NCI-H1048 (cell line): Measurements from ENCODE around the gene ACAP3.
"Not testable (repeated sequence)": the region's sequence is repeated elsewhere in the genome, so short reads cannot be mapped to it uniquely, and the experiment has no call there.

Experiments
- DNase-seq: peaks from one replicate; lab custom pipeline; 2025; lab: John Stamatoyannopoulos, UW

ACAP3 gene

DNA sequence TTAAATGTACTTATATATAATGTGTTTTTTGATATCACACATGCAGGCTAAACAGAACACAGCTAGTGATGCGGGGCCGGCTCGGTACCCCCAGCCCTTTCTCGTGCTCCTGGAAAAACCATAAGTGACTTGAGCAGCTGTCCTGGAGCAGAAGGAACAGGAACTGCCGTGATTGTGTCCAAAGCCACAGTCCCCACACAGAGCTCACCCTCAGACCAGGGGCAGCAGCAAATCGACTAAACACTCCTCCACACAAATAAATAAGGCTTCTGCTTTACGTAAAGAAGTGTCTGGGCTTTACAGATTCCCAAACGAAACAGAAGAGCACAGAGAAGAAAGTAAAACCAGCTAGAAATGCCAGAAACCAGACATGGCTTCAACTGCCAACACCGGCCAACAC is 43.7 kb downstream of the ACAP3 start:
- DNase-seq = no peak

DNA sequence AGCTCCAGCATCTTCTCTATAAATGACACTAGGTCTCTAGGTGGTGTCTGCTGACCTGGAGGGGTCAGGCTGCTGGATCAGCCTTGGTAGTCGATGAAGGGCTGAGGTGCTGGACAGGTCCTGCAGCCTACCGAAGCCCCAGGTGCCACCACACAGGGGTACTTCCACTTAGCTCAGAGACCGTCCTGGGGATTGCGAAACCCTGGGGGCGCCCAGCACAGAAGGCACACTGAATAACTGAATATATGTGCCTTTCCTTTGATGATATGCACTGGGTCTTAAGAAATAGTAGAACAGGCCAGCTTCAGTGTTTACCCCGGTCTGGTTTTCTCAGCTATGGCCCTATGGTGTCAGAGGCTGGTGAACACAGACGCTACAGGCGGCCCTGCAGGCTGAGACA is 45.0 kb downstream of the ACAP3 start:
- no peak for DNase-seq

DNA sequence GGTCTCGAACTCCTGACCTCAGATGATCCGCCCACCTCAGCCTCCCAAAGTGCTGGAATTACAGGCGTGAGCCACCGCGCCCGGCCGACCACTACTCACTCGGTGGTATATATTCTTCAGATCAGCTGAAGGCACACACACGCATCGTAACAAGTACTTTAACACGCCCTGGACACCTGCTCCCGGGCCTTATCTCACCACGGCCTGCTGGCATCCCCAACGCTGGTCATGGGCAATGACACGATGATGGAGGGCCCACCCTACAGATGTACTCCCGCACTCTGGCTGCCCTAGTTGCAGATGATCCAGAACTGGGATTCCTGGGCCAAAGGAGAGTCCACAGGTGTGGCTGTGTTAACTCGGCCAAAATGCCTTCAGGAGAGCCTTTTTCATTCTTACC is 45.7 kb downstream of the ACAP3 start:
- no peak for DNase-seq

DNA sequence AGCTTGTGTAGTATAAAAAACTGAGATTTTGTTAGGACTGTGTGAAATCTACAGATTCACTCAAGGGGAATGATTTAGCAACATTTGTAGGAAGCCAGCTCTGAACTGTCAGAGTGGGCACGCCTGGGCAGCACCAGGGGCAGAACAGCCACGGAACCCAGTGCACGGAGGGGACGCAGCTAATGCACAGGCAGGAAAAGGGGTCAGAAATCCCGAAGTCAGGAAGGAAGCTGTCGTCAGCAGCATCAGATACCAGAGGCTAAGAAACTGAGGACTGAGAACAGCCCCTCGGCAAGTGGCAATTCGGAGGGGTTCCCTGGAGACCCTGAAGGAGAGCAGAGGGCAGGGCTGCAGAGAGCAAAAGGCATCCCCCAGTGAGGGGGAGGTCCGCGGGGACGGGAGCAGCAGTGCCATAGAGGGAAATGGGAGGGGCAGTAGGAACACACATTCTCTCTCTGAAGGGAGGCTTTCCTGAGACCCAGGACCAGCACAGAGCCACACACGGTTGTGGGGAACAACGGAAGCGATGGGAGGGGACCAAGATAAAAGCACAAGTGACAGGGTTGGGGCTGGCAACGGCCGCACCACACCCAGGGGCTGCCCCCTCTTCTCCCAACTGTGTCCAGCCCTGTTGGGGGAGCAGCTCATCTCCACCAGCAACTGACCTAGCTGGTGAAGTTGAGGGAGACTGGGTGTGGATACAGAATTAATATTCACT is 46.7 kb downstream of the ACAP3 start:
- DNase-seq = no peak

DNA sequence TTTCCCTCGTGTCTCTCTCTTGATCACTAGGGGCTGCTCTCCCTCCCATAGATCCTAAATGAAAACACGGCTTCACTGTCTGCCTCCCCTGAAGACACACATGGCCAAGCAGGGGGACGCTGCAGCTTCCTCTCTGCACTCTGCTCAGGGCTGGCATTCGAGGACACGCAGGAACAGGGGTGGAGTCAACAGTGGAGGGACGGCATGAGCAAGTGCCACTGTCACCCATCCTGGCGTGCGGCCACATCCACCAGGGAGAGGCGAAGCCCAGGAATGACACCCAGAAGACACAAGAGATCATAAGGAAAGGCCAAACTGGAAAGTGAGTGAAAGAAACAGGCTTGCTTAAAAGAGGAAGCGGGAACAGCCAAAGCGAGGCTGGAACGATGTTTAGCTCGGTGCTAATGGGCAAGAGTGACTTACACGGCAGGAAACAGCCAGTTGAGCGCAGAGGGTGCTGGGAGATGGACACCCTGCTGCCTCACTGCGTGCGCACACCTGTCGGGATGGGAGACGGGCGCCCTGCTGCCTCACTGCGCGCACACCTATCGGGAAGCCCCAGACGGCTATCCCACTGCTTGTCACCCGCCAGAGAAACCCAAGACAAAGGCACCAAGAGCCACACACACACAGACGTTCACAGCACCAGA is 47.7 kb downstream of the ACAP3 start:
- DNase-seq = no peak

DNA sequence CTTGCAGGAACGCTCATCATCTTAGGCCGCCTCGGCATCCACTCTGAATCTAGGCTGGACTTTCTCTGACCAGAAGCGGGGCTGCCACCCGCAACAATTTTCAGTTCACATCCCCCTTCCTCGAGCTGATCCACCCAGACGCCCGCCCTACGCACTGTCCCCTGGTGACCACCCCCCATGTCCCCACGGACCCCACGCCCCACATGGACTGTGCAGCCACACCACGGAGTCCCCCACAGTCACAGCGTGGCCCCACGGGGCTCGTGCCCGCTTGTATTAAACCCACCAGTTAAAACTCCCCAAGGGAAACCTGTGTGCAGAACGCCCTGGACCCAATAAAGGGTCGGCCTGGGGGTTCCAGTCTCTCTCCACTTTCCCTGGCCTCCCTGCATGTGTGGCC is 48.2 kb downstream of the ACAP3 start:
- DNase-seq = no peak

DNA sequence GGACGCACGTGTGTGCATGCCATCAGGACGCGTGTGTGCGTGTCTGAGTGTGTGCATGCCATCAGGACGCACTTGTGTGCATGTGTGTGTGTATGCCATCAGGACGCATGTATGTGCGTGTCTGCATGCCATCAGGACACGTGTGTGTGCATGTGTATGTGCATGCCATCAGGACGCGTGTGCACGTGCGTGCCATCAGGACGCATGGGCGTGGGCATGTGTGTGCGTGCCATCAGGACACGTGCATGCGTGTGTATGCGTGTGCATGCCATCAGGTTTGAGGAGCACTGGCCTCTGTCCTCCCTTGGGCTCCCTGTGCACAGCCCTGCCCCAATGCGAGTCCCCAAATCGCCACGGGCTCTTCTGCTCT is 48.6 kb downstream of the ACAP3 start:
- DNase-seq = no peak

DNA sequence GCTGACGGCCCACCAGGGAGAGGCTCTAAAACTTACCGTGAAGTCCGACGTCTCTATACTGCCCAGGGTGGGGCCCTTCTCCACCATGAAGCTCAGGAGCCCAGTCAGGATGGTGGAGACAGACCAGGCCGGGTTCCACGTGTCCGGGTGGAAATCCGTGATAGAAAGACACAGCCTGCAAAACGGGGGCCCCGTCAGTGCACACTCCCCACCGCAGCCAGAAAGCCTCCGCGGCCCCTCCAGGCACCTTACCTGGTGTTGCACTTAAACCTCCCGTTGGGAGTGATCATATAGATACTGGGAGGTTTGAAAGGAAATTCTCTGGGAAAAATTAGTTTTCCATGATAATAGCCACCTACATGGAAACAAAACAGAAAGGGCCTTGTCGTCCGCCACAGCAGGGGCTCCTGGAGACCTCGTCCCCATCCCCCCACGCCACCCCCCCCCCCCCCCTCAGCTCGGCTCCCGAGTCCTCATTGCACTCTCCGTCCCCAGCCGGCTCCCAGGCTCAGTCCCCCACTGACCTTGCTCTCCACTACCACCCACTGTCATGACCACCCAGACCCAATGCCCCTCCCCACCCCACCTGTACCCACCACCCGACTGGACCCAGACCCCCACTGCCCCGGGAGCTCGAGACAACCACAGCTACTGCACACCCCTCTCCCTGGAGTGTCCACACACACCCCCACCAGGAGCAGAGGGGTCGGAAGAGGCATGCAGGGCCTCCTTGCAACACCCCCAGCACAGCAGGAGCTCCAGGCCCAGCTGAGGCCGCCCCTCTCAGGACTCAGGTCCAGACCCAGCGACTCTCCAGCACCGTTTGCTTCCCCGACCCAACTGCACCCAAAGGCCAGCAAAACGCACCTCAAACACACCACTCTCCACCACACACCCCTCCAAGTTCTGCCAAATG is 50.5 kb downstream of the ACAP3 start:
- no peak for DNase-seq

DNA sequence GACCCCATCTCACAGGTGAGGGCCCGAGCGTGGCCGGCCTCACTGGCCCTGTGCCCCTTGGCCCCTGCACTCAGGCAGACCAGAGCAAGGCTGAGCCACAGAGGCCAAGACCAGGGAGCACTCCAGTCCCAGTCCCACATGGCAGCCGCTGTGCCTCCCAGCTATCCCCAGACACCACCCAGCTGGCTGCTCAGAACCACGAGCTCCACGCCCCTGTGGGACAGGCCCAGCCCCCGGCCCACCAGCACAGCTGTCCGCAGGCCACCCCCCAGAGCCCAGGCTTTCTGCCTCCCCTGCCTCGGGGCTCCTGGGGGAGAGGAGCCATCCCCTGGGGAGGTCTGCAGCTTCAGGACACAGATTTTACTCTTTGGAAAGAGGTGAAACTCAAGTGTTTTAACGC is 52.1 kb downstream of the ACAP3 start:
- no peak for DNase-seq

DNA sequence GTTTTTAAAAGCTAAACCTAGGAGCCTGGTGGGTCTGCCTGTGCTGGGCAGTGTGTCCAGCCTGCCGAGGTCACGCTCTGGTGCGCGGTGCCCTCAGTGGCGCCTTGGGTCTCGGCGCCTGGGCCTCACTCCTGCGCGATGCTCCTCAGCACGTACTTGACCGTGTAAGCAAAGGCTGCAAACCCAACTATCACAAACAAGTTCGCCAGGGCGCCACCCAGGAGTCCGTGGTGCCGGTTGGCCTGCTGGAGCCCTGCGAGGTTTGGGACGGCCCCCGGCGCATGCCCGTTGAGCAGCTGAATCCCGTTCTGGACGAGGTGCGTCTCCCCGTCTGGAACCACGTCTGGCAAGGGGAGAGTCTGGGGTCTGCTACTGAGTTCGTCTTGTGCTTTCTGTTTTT is 52.7 kb downstream of the ACAP3 start:
- no peak for DNase-seq

DNA sequence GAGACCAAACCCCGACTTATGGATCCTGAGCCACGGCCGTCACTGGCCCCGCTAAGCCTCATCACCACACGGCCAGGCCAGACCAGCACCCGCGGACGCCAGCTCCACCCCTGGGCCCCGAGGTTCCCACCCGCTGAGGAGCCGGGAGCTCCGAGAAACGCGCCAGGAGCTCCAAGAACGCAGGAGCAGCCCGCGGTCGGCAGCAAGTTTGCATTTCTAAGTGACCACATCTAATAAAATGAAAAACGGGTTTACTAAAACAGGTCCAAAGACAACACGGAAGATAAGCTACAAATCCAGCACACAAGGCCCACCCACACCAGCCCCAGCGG is 53.1 kb downstream of the ACAP3 start:
- no peak for DNase-seq

DNA sequence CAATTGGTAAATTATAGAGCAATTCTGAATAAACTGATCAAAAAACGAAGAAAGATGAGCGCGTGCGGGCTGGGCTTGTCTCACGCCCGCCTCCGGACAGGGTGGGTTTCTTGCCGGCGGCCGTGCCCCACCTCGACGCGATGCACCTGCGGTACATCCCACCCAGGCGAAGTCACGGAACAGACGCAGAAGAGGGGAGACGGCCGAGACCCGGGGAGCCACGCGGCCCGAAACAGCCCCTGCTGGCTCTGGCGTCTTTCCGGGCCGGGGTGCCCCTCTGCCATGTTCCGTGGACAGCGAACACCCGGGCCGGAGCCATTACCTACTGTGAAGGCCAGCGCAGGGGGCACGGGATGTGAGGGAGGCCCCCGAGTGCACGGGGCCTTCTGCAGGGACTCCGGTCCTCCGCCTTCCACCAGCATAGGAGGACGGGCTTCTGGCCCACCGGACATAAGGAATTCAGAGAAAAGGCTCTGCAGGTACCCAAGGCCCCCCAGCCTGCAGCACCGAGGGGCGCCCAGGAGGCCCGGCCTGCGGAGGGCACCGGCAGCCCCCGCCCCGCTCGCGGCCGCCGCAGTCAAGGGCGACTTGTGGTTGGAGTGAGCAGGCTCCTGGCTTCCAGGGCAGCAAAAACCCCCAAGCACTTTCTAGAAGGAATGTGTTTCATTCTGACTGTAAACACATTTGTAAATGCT is 53.6 kb downstream of the ACAP3 start:
- DNase-seq = no peak

DNA sequence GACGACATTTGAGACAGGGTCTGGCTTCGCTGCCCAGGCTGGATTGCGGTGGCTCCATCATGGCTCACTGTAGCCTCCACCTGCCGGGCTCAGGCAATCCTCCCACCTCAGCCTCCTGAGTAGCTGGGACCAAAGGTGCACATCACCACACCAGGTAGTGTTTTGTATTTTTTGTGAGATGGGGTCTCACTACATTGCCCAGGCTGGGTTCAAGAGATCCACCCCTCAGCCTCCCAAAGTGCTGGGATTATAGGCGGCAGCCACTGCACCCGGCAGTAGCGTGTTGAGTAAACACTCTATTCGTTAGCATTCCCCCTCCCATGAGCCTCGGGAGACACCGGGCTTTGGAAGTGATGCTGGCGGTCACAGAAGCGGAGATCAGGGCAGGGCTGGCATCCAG is 54.4 kb downstream of the ACAP3 start:
- no peak for DNase-seq

DNA sequence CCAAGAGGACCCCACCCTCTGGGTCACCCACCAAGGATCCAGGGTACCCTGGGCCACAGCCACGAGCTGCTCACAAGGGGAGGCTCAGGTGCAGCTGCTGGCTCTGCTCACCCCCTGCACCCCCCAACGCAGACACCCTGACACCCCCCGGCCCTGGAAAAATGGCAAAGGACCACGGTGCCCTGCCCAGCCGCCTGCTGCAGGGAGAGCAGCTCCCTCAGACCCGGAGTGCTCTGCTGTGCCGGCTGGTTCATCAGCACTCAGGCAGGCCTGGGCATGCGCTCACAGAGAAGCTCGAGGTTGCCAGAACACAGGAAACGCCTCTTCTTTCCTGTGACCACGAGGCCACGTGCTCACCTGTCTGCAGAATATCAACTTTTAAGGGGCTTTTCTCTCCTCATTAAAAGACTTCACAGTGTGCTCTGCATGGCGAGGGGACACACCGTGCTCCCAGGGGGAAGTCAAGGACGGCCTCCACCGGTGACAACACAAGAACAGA is 56.9 kb downstream of the ACAP3 start:
- no peak for DNase-seq

DNA sequence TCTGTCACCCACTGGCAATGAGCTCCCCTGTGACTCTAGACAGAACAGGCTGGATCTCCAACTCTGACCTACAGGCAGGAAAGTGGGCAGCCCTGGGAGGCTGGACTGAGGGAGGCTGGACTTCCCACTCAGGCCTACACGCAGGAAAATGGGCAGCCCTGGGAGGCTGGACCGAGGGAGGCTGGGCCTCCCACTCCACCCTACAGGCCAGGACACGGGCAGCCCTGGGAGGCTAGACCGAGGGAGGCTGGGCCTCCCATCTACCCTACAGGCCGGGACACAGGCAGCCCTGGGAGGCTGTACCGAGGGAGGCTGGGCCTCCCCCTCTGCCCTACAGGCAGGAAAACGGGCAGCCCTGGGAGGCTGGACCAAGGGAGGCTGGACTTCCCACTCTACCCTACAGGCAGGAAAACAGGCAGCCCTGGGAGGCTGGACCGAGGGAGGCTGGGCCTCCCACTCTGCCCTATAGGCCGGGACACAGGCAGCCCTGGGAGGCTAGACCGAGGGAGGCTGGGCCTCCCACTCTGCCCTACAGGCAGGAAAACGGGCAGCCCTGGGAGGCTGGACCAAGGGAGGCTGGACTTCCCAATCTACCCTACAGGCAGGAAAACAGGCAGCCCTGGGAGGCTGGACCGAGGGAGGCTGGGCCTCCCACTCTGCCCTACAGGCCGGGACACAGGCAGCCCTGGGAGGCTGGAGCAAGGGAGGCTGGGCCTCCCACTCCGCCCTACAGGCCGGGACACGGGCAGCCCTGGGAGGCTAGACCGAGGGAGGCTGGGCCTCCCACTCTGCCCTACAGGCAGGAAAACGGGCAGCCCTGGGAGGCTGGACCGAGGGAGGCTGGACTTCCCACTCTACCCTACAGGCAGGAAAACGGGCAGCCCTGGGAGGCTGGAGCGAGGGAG is 59.5 kb downstream of the ACAP3 start:
- DNase-seq = not testable (repeated sequence)

DNA sequence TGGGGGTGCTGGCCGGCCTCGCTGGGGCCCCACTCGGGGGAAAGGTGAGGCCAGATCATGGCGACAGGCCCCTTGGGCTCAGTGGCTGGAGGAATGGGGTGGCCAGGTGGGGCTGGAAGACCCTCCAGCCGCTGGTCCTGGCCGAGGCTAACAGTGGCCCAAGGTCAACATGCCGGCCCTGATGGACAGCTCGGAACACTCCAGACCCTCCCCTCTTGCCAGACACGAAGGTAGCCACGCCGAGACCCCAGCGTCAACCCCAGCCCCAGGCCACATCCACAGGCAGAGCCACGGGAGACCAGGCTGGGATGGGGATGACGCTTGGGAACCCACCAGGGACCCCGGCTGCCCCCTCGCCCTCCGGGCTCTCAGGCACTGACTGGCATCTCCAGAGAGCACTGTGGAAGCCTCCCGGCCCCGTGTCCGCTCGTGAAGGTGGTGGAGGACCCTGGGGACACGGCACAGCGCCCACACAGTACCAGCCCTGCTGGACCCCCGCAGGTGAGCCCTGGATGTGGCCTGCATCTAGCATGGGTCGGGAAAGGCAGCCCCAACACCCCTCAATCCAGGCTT is 60.3 kb downstream of the ACAP3 start:
- DNase-seq = no peak

DNA sequence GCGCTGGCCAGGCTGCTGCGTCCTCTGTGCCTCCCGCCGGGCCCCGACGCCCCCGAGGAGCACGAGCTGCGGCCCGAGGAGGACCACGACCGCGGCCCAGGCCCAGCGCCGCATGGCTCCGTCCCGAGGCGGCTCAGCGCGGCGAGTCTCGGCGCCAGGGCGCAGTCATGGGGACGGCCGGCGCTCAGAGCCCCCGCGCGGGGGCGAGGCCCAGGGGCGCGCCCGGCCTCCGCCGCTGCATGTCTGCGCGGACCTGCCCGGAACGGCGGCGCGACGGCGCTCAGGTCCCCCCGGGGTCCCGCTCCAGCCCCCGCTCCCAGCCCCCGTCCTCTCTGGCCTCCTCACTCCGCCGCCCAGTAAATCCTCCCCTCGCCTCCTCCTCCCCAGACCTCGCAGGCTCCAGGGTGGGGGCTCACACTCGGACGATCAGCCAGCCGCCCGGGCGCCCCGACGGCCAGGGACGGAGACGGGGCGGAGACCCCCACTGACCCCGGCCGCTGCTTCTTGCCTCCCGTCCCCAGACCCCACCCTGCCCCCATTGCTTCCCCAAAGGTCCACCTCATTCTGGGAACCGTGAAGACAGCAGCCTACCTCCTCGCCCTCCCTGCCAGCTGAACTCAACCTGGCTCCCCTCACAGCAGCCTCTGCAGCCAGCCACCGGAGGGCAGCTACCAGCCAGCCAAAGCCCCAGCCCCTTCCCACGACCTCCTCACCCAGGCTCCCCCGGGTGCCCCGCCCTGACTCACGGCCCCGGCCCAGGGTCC is 61.0 kb downstream of the ACAP3 start, which contains the start of gene C1QTNF12:
Gene C1QTNF12 (minus strand): TSS at position 146 of the 764 bp plus-strand sequence. CDS start 32 bp downstream, at position 114.
- DNase-seq = no peak

DNA sequence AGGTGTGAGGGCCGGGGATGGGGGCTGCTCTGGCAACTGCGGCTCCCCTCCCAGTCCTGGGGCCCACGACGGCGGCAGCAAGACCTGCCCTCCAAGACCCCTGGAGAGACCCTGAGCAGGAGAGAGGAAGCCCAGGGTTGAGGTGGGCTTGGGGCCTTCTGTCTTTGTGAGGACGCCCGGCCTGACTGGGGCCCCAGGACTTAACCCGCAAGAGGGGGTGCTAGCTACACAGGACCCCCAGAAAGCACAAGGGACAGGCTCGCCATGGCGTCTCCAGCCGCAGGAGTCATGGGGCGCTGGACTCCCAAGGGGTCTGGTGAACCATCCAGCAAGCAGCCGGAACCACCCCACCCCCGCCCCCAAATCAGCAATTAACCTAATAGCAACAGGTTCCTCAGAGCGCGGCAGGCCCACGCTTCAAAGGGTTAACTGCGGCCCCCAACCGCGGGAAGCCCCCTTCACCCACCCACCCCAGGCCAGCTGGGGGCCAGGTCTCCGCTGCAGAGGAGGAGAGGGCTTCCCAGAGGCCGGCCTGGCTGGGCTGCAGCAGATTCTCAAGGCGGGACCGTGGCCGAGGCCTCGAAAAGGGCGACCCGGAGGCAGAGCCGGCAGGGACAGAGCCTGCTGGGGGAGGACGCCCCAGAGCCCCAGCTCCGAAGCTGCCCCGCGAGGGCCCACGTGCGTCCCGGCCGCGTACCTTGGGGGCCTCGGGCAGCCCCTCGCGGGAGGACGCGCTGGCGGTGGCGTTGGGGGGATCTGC is 61.7 kb downstream of the ACAP3 start:
- no peak for DNase-seq

DNA sequence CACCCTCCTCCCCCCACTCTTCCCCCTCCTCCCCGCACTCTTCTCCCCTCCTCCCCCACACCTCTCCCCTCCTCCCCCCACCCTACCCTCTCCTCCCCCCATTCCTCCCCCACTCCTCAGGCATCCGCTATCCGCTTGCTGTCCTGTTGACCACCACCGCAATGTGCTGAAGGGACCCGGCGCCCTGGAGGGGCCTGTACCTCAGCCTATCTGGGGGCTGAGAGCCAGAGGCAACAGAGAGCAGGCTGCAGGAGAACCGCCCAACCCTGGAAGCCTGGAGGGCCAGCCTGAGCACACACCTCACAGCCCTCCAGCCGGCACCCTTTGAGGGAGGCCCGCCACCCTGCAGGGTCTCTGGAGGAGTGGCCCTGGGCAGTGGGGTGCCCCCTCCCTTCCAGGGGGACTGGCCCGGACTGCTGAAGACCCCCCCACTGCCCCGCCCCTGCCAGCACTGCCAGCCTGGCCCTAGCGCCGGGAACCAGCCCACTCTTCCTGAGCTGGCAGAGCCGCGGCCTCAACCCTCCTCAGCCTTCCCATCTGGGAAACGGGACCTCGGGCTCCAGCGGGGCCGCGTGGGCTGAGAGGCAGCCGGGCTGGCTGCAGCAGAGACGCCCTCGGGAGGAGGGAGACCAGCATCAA is 62.4 kb downstream of the ACAP3 start:
- DNase-seq = no peak
